ENCODE measurements around the gene BTN3A1. TPM values are rescaled to one million over a fixed set of nuclear protein-coding genes. Genes with fewer than 3 reads are reported as not detected.
"Not testable (repeated sequence)": the region's sequence is repeated elsewhere in the genome, so short reads cannot be mapped to it uniquely, and the experiment has no call there.

BTN3A1 gene
- total RNA-seq, 1 donor = 39.3 TPM

DNA sequence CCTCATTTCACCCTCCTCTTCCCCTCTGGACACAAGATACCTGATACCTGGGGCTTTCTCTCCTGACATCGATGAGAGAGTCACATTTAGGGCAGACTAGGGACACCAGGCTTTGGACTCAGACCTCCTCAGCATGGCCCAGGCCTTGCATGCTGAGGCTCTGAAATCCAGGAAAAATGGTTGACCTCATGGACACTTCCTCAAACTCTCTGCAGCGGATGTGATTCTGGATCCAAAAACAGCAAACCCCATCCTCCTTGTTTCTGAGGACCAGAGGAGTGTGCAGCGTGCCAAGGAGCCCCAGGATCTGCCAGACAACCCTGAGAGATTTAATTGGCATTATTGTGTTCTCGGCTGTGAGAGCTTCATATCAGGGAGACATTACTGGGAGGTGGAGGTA is 10.9 kb downstream of the BTN3A1 start:
- no peak overlapping the region for H3K4me3 ChIP-seq (ENCODE audit: low read depth, low read length)
- no peak for DNase-seq (ENCODE audit: low read depth)
- TF ChIP-seq CTCF (IDR thresholded peaks at IDR 0.05; ENCODE audit: insufficient read depth, low read depth, low read length) = no peak

GRCh38 chr6:26414281-26414680 is 12.2 kb downstream of the BTN3A1 start:
- TF ChIP-seq CTCF (IDR thresholded peaks at IDR 0.05; ENCODE audit: insufficient read depth, low read depth, low read length) = no peak
- DNase-seq (ENCODE audit: low read depth) = no peak

DNA sequence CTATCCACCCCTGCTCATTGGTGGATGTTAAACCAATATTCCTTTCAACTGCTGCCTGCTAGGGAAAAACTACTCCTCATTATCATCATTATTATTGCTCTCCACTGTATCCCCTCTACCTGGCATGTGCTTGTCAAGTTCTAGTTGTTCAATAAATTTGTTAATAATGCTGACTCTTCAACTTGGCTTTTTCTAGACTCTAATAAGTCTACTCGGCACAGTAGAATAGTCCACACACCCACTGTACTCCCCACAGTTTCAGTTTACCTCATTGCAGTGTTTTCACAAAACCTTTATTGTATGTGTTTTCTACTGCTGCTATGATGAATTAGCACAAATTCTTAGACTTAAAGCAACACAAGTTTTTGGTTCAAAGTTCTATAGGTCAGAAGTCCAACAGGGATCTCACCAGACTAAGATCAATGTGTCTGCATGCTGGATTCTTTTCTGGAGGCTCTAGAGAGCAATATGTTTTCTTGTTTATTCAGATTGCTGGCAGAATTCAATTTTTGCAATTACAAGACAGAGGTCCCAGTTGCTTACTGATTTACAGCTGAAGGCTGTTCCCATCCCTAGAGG is 13.1 kb downstream of the BTN3A1 start:
- no peak overlapping the region for H3K4me3 ChIP-seq (ENCODE audit: low read depth, low read length)
- no peak for DNase-seq (ENCODE audit: low read depth)
- no peak for TF ChIP-seq CTCF (IDR thresholded peaks at IDR 0.05; ENCODE audit: insufficient read depth, low read depth, low read length)

More at GRCh38 chr6:26414281-26414680, 12.2 kb downstream of the BTN3A1 start:
- H3K4me3 ChIP-seq (ENCODE audit: low read depth, low read length) = no peak overlapping the region

GRCh38 chr6:26415791-26416190 is 13.7 kb downstream of the BTN3A1 start:
- DNase-seq (ENCODE audit: low read depth) = no peak
- no peak overlapping the region for H3K4me3 ChIP-seq (ENCODE audit: low read depth, low read length)
- TF ChIP-seq CTCF (IDR thresholded peaks at IDR 0.05; ENCODE audit: insufficient read depth, low read depth, low read length) = no peak

- no peak for TF ChIP-seq CTCF (IDR thresholded peaks at IDR 0.05; ENCODE audit: insufficient read depth, low read depth, low read length)
Observed at GRCh38 chr6:26416288-26416687, 14.2 kb downstream of the BTN3A1 start.

GRCh38 chr6:26418077-26418476 is 16.0 kb downstream of the BTN3A1 start:
- not testable (repeated sequence) for H3K4me3 ChIP-seq (ENCODE audit: low read depth, low read length); DNase-seq (ENCODE audit: low read depth)

More at GRCh38 chr6:26416288-26416687, 14.2 kb downstream of the BTN3A1 start:
- no peak overlapping the region for H3K4me3 ChIP-seq (ENCODE audit: low read depth, low read length)
- DNase-seq (ENCODE audit: low read depth) = no peak

DNA sequence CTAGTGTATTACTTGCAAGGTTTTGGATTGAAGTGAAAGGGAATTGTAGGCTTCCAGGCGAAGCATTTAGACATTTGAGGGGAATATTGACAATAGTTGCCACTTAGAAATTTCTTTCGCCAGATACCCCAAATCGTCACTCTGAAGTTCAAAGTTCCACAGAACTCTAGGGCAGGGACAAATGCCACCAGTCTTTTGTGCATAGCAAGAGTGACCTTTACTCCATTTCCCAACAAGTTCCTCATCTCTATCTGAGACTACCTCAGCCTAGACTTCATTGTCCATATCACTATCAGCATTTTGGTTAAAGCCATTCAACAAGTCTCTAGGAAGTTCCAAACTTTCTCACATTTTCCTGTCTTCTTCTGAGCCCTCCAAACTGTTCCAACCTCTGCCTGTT is 16.7 kb downstream of the BTN3A1 start:
- not testable (repeated sequence) for DNase-seq (ENCODE audit: low read depth); H3K4me3 ChIP-seq (ENCODE audit: low read depth, low read length)

DNA sequence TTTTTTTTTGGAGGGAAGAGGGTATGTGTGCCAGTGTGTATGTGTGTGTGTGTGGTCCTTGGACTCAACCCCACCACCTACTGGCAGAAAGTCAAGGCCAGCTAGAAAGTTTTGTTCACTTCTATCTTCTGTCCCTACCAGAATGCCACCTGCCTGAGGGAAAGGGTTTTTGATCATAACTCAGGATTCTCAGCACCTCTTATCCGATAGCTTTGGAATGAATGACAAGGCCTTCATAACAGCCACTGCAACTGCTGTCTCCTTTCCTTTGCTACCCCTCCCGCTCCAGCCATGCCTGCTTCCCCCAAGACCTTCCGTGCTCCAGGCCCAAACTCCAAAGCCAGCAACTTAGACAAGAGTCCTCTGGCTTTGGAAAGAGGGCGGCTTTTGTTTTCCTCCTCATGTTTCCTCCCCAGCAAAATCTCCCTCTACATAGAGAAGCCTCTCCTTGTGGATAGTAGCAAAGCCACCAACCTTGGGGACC is 18.7 kb downstream of the BTN3A1 start:
- TF ChIP-seq CTCF (IDR thresholded peaks at IDR 0.05; ENCODE audit: insufficient read depth, low read depth, low read length) = peak; percentile 56
- H3K4me3 ChIP-seq (ENCODE audit: low read depth, low read length) = peak overlapping the region; percentile 94
- peak; percentile 39 for DNase-seq (ENCODE audit: low read depth)

Data from fibroblast of villous mesenchyme (primary cell).